HepG2 (cell line): Measurements from ENCODE around the gene EPB41L1. TPM values are rescaled to one million over a fixed set of nuclear protein-coding genes. Genes with fewer than 3 reads are reported as not detected.

Experiments used
- ATAC-seq: fragments of 200-7000 bp; cut with Tn5 transposase; 3 replicates; pipeline ENCODE4 v1.9.1; 2020; ENCODE audit warnings: mild to moderate bottlenecking, moderate library complexity
- BruUV-seq: library from RNA; stranded (reverse); fragments of 400-500 nt; replicated peaks from 2 replicates; lab custom pipeline; 2021; lab: Mats Ljungman, UMichigan
- CTCF ChIA-PET: fragments of 300-600 bp; formaldehyde crosslinking; extraction: SDS; loops from one replicate; lab custom pipeline; 2021; ENCODE audit warnings: low total read pairs, inconsistent platforms, low intra/inter-chr PET ratio; lab: Yijun Ruan, JAX
- POLR2A ChIA-PET: fragments of 350-600 bp; sonication (Branson Sonifier 250); formaldehyde crosslinking; loops from one replicate; lab custom pipeline; 2020; ENCODE audit warnings: antibody characterized with exemption, inconsistent platforms; lab: Yijun Ruan, JAX
- DNase-seq: peaks from one replicate; pipeline ENCODE4 v3.0.0-alpha.2; 2015; ENCODE audit warnings: low spot score
- FAIRE-seq: peaks from 3 replicates; lab custom pipeline; 2011; peaks lifted over from hg19 to GRCh38; lab: Jason Lieb, UNC
- H2AFZ ChIP-seq: one replicate; pipeline ENCODE4 v1.6.1; 2011; ENCODE audit warnings: low read length, inconsistent platforms
- H3K27ac ChIP-seq: fragments of 300-600 bp; 3 replicates; pipeline ENCODE4 v1.8.0; 2011; ENCODE audit warnings: mixed run types, mild to moderate bottlenecking, mixed read lengths, low read length, inconsistent platforms; ENCODE audit not compliant: insufficient read depth; ENCODE audit errors: extremely low read length
- H3K27me3 ChIP-seq, 2 experiments: fragments of 200-600 bp in 1 of 2; 2 replicates in 1 of 2; 3 replicates in 1 of 2; pipeline versions ENCODE4 v1.6.0 to v1.8.0; 2011; ENCODE audit warnings: low read length in 2 of 2, mild to moderate bottlenecking in 2 of 2, moderate library complexity in 2 of 2, inconsistent platforms in 1 of 2; ENCODE audit not compliant: insufficient read depth in 2 of 2, control insufficient read depth in 1 of 2
- H3K36me3 ChIP-seq, 2 experiments: fragments of 200-600 bp in 1 of 2; replicated peaks in 1 of 2; 2 replicates in 1 of 2; 3 replicates in 1 of 2; pipeline versions ENCODE4 v1.5.1 to v1.8.0; 2011; ENCODE audit warnings: low read length in 2 of 2, inconsistent platforms in 1 of 2; ENCODE audit not compliant: insufficient read depth in 2 of 2, control insufficient read depth in 1 of 2
- H3K4me1 ChIP-seq: 2 replicates; pipeline ENCODE4 v1.5.1; 2012; ENCODE audit warnings: low read length, inconsistent platforms; ENCODE audit not compliant: insufficient read depth
- H3K4me2 ChIP-seq: 2 replicates; pipeline ENCODE4 v1.6.0; 2011; ENCODE audit warnings: low read depth, low read length, inconsistent platforms
- H3K4me3 ChIP-seq, 3 experiments: fragments of 200-600 bp in 1 of 3; sonication (generic), shearing (Covaris generic) in 1 of 3; replicated peaks in 1 of 3; 2 replicates each; pipeline ENCODE4 v1.5.1; 2011 to 2016; ENCODE audit warnings: low read length in 3 of 3, inconsistent platforms in 2 of 3, low read depth in 2 of 3, mild to moderate bottlenecking in 2 of 3, control low read depth in 1 of 3, mixed read lengths in 1 of 3; ENCODE audit not compliant: insufficient read depth in 1 of 3
- H3K79me2 ChIP-seq: one replicate; pipeline ENCODE4 v1.6.1; 2011; ENCODE audit warnings: low read length, inconsistent platforms; ENCODE audit not compliant: insufficient read depth
- H3K9ac ChIP-seq: 2 replicates; pipeline ENCODE4 v1.6.0; 2011; ENCODE audit warnings: mild to moderate bottlenecking, low read depth, low read length, inconsistent platforms; ENCODE audit not compliant: insufficient read depth
- H3K9me3 ChIP-seq: 2 replicates; pipeline ENCODE4 v1.5.1; 2012; ENCODE audit warnings: mild to moderate bottlenecking, low read length
- H4K20me1 ChIP-seq: 2 replicates; pipeline ENCODE4 v1.6.0; 2011; ENCODE audit warnings: inconsistent platforms, mild to moderate bottlenecking, low read length, moderate library complexity; ENCODE audit not compliant: insufficient read depth
- ATF3 ChIP-seq: sonication (generic); formaldehyde crosslinking; IDR thresholded peaks from 2 replicates; pipeline ENCODE4 v1.4.0; 2020; ENCODE audit warnings: missing genetic modification reagents
- CENPX ChIP-seq: sonication (generic); formaldehyde crosslinking; IDR thresholded peaks from 2 replicates; pipeline ENCODE4 v1.9.0; 2021; ENCODE audit warnings: mild to moderate bottlenecking, missing genetic modification reagents, moderate library complexity
- FOXJ3 ChIP-seq: sonication (generic); formaldehyde crosslinking; IDR thresholded peaks from 2 replicates; pipeline ENCODE4 v1.4.0; 2020; ENCODE audit warnings: missing genetic modification reagents, mild to moderate bottlenecking, borderline replicate concordance
- MAF1 ChIP-seq: sonication (generic); formaldehyde crosslinking; IDR thresholded peaks from 2 replicates; pipeline ENCODE4 v1.5.0; 2020; ENCODE audit warnings: missing genetic modification reagents, borderline replicate concordance
- MXI1 ChIP-seq: IDR thresholded peaks from 3 replicates; pipeline ENCODE4 v1.6.1; 2012; ENCODE audit warnings: low read depth, low read length, inconsistent platforms, borderline replicate concordance
- NR2C2 ChIP-seq: sonication (generic); formaldehyde crosslinking; IDR thresholded peaks from 2 replicates; pipeline ENCODE4 v1.4.0; 2020; ENCODE audit warnings: missing genetic modification reagents, mild to moderate bottlenecking, moderate library complexity, borderline replicate concordance
- PBX3 ChIP-seq: sonication (generic); formaldehyde crosslinking; IDR thresholded peaks from 2 replicates; pipeline ENCODE4 v1.8.1; 2023; ENCODE audit warnings: missing genetic modification reagents, inconsistent platforms, borderline replicate concordance
- ZFP1 ChIP-seq: IDR thresholded peaks from 2 replicates; pipeline ENCODE4 v1.6.1; 2016
- ZNF207 ChIP-seq: fragments of 450-650 bp; IDR thresholded peaks from 2 replicates; pipeline ENCODE4 v1.6.1; 2016; ENCODE audit warnings: antibody characterized with exemption, borderline replicate concordance
- ZNF652 ChIP-seq: IDR thresholded peaks from 2 replicates; pipeline ENCODE4 v1.6.1; 2016; ENCODE audit warnings: low read depth, borderline replicate concordance
- WGBS: methylation state at CpG from one replicate; pipeline ENCODE4 v1.1.6; 2017; ENCODE audit warnings: low lambda C conversion rate; 5-methylcytosine and 5-hydroxymethylcytosine counted together
- in situ Hi-C: cut with HindIII; loops from 2 replicates; pipeline ENCODE4 v1.10.0; 2017; ENCODE audit warnings: low pct_unique_long_range_greater_than_20kb; ENCODE audit not compliant: extremely low pct_ligation_motif_present
- intact Hi-C: fragments of 100-400 bp; cut with micrococcal nuclease; formaldehyde crosslinking; loops from one replicate; pipeline ENCODE4 v1.10.0; 2022; ENCODE audit not compliant: unreplicated experiment
- polyA plus RNA-seq, 8 experiments: library from polyadenylated mRNA; depleted of rRNA in 3 of 8; stranded (reverse) in 7 of 8; unstranded in 1 of 8; fragments of >200 nt; fragmentation: Illumina TruSeq in 4 of 8; extraction: Trizol in 4 of 8; gene quantifications; 2 replicates each; pipeline versions ENCODE4 v1.2.1 to v1.2.3, GENCODE V29; 2011 to 2016; ENCODE audit warnings: low read depth in 4 of 8, missing spikeins in 1 of 8, mixed read lengths in 1 of 8; ENCODE audit not compliant: insufficient read depth in 1 of 8
- total RNA-seq, 5 experiments: library from RNA; depleted of rRNA; stranded (reverse); fragments of >200 nt; fragmentation: Illumina TruSeq; extraction: Trizol; gene quantifications; 2 replicates each; pipeline ENCODE4 v1.2.3, GENCODE V29; 2016; ENCODE audit warnings: low read depth in 1 of 5
- TF ChIP-seq, protein P1 (sequence below): sonication (generic); formaldehyde crosslinking; IDR thresholded peaks from 2 replicates; pipeline ENCODE4 v1.4.0; 2020; ENCODE audit warnings: missing genetic modification reagents

Gene EPB41L1
- total and polyA plus RNA-seq, 2 of the 13 experiments (the other 11 are each of a cell fraction or from before 2014, with no cell fraction given): 16.7 to 39.0 TPM

GRCh38 chr20:36120991-36121390 lies 33.5 kb upstream of the EPB41L1 start:
- Histone ChIP-seq H3K4me2 (no peak overlapping the region), H3K27ac (no peak overlapping the region), H3K36me3 (no peaks in the 10 kb centered on the region), H3K4me1 (no peaks in the 10 kb centered on the region), H3K9me3 (no peaks in the 10 kb centered on the region), H3K4me3 (no peak overlapping the region), H3K27me3 (peaks cover 3 to 37% of the 10 kb centered on the region in 2 experiments; a peak in 3 of 5 replicates), H2AFZ (no peak overlapping the region), H3K79me2 (no peaks in the 10 kb centered on the region)
- DNase-seq: no peak
- POLR2A ChIA-PET: no interaction called here
- WGBS: 36% methylated on average over 7 of the region's 7 CpGs
- TF ChIP-seq MAF1 (CRISPR knock-in tag) (no peak), ZNF652 (CRISPR knock-in tag) (no peak), MXI1 (no peak), CENPX (CRISPR knock-in tag) (no peak), PBX3 (no peak), ZFP1 (CRISPR knock-in tag) (no peak), FOXJ3 (CRISPR knock-in tag) (no peak), NR2C2 (no peak), ZNF207 (no peak), ATF3 (CRISPR knock-in tag) (no peak)
- TF ChIP-seq, protein P1, sequence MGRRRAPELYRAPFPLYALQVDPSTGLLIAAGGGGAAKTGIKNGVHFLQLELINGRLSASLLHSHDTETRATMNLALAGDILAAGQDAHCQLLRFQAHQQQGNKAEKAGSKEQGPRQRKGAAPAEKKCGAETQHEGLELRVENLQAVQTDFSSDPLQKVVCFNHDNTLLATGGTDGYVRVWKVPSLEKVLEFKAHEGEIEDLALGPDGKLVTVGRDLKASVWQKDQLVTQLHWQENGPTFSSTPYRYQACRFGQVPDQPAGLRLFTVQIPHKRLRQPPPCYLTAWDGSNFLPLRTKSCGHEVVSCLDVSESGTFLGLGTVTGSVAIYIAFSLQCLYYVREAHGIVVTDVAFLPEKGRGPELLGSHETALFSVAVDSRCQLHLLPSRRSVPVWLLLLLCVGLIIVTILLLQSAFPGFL: no peak
- TF ChIP-seq, all 625 proteins: peak for 0
- intact Hi-C loops (no loop called here), in situ Hi-C loops (no loop called here)
- BruUV-seq: no TSS peak
- CTCF ChIA-PET: no interaction called here
- FAIRE-seq (no peak), ATAC-seq (no peak)
- Histone ChIP-seq H4K20me1 (no peaks in the 10 kb centered on the region), H3K9ac (no peak overlapping the region)
